GM12874 (cell line): ENCODE results near the gene LUC7L3.

Experiments used
- TF ChIP-seq, protein P1 (sequence below): IDR thresholded peaks from 2 replicates; pipeline ENCODE4 v1.5.1; 2011; ENCODE audit warnings: low read depth, mild to moderate bottlenecking, control low read depth, low read length, moderate library complexity; ENCODE audit not compliant: insufficient read depth

The LUC7L3 gene

GRCh38 chr17:50684288-50684611 lies 35.2 kb upstream of the LUC7L3 start:
- TF ChIP-seq, protein P1, sequence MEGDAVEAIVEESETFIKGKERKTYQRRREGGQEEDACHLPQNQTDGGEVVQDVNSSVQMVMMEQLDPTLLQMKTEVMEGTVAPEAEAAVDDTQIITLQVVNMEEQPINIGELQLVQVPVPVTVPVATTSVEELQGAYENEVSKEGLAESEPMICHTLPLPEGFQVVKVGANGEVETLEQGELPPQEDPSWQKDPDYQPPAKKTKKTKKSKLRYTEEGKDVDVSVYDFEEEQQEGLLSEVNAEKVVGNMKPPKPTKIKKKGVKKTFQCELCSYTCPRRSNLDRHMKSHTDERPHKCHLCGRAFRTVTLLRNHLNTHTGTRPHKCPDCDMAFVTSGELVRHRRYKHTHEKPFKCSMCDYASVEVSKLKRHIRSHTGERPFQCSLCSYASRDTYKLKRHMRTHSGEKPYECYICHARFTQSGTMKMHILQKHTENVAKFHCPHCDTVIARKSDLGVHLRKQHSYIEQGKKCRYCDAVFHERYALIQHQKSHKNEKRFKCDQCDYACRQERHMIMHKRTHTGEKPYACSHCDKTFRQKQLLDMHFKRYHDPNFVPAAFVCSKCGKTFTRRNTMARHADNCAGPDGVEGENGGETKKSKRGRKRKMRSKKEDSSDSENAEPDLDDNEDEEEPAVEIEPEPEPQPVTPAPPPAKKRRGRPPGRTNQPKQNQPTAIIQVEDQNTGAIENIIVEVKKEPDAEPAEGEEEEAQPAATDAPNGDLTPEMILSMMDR = no peak

GRCh38 chr17:50684612-50685333 lies 34.6 kb upstream of the LUC7L3 start:
- TF ChIP-seq, protein P1 = no peak

- TF ChIP-seq, protein P1 = no peak
Measured at GRCh38 chr17:50685334-50685665, 34.1 kb upstream of the LUC7L3 start.

DNA sequence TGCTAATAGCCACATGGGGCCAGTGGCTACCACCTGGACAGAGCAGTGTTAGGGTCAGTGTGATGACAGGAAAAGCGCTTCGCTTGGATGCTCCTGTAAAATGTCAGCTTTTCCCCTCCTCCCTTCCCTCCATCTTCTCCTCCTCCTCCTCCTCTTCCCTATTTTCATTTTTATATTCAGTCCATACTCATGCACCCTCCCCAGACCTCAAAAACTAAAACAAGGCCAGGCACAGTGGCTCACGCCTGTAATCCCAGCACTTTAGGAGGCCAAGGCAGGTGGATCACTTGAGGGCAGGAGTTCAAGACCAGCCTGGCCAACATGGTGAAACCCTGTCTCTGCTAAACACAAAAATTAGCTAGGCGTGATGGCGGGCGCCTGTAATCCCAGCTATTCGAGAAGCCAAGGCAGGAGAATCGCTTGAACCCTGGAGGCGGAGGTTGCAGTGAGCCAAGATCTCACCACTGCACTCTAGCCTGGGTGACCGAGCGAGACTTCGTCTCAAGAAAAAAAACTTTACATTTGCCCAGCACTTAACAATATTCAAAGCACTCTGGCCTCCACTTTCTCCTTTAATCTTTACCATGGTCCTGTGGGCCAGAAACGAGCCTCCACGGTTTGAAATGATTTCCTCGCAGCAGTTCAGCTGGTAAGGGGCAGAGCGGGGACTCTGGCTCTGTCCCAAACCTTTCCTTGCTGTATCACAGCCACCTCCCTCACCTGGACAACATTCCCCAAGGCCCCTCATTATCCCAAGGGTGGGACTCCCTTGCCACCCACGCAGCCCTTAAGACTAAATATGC lies 33.5 kb upstream of the LUC7L3 start:
- TF ChIP-seq, protein P1 = no peak

DNA sequence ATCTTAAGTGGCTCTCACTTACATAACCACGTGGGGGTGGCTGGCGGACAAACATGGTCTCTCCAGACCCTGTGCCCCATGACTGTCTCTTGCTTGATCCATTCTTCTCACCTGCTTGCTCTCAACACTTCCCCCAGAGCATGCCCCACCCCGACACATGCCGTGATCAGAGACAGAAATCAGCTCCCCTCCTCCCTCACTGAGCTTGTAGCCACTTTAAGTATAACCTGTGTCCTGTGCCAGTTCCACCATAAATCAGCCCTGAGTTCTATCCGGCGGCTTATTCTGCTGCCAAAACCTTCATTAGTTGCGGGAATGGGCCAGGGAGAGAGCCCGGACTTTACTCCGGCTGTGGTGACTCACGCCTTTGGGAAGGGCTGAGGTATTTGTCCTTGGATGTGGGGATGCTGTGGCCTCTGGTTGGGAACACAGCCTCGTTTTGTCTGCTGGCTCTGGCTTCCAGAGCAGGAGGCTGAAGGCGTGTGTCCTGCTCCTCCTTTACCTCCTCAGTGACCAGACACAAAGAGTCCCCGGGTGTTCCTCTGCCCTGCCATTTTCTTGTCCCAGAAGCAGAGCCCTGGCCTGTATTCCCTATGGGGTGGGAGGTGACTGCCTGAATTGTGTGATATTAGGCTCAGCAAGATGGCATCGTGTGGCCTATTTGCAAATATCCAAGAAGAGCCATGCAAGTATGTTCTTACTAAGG lies 32.8 kb upstream of the LUC7L3 start:
- TF ChIP-seq, protein P1 = no peak

- TF ChIP-seq, protein P1 = no peak
Measured at GRCh38 chr17:50687200-50688066, 32.0 kb upstream of the LUC7L3 start.
